ENCODE measurements around the gene PLGRKT. TPM values are rescaled to one million over a fixed set of nuclear protein-coding genes. Genes with fewer than 3 reads are reported as not detected.
A peak's percentile ranks its signal among the peaks of the same experiment; 100 is the strongest.
"Not testable (repeated sequence)": the region's sequence is repeated elsewhere in the genome, so short reads cannot be mapped to it uniquely, and the experiment has no call there.

Gene PLGRKT
- total and polyA plus RNA-seq, 2 experiments from 2014 or later: 15.4 to 37.1 TPM

- TF ChIP-seq CTCF (IDR thresholded peaks at IDR 0.05; ENCODE audit: low read depth, low read length): no peak
- no peaks in the 10 kb centered on the region for H3K4me1 ChIP-seq (ENCODE audit: low read depth)
Observed at GRCh38 chr9:5416953-5417352, 20.8 kb downstream of the PLGRKT start.

GRCh38 chr9:5408596-5408995, 29.1 kb downstream of the PLGRKT start:
- no peaks in the 10 kb centered on the region for H3K27me3 ChIP-seq
- H3K9me3 ChIP-seq (ENCODE audit: low read depth): no peaks in the 10 kb centered on the region
- no peak for TF ChIP-seq CTCF (IDR thresholded peaks at IDR 0.05; ENCODE audit: low read depth, low read length)
- no peak for DNase-seq (ENCODE audit: low read depth in 1 of 2, low spot score in 1 of 2)
- no peak overlapping the region for H3K4me3 ChIP-seq
- no peak overlapping the region for H3K27ac ChIP-seq
- no peaks in the 10 kb centered on the region for H3K4me1 ChIP-seq (ENCODE audit: low read depth)
- H3K36me3 ChIP-seq: no peaks in the 10 kb centered on the region

More at GRCh38 chr9:5416953-5417352, 20.8 kb downstream of the PLGRKT start:
- DNase-seq (ENCODE audit: low read depth in 1 of 2, low spot score in 1 of 2): no peak
- H3K36me3 ChIP-seq: no peaks in the 10 kb centered on the region
- H3K27me3 ChIP-seq: no peaks in the 10 kb centered on the region
- no peaks in the 10 kb centered on the region for H3K9me3 ChIP-seq (ENCODE audit: low read depth)
- H3K4me3 ChIP-seq: no peak overlapping the region
- no peak overlapping the region for H3K27ac ChIP-seq

DNA sequence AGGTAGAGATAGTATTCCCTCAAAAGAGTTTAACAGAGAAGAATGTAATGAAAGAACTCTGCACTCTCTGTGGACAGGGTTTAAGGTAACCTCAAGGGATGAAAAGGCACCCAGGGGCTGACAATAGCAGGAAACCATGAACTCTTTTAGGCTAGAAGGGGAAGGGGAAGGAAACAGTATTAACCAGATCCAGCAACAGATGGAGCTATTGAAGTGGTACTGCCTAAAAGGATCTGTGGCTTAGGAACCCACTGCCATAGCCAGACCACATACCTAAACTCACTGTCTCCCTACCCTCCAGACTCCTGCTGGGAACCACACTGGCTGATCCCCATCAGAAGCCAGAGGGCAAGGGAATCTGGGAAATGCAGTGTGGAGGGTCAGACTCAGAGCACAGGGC, 35.5 kb downstream of the PLGRKT start:
- TF ChIP-seq CTCF (IDR thresholded peaks at IDR 0.05; ENCODE audit: low read depth, low read length): no peak
- H3K36me3 ChIP-seq: no peaks in the 10 kb centered on the region
- no peak overlapping the region for H3K4me3 ChIP-seq
- H3K9me3 ChIP-seq (ENCODE audit: low read depth): no peaks in the 10 kb centered on the region
- no peak for DNase-seq (ENCODE audit: low read depth in 1 of 2, low spot score in 1 of 2)
- no peak overlapping the region for H3K27ac ChIP-seq
- no peaks in the 10 kb centered on the region for H3K27me3 ChIP-seq
- H3K4me1 ChIP-seq (ENCODE audit: low read depth): no peaks in the 10 kb centered on the region

GRCh38 chr9:5397547-5397946, 40.2 kb downstream of the PLGRKT start:
- H3K27ac ChIP-seq; H3K9me3 ChIP-seq (ENCODE audit: low read depth); H3K36me3 ChIP-seq; H3K4me1 ChIP-seq (ENCODE audit: low read depth); H3K4me3 ChIP-seq; H3K27me3 ChIP-seq: not testable (repeated sequence)
- peak in 1 of 2 donors; percentile 6 for DNase-seq (ENCODE audit: low read depth in 1 of 2, low spot score in 1 of 2)

GRCh38 chr9:5395428-5395827, 42.3 kb downstream of the PLGRKT start:
- no peaks in the 10 kb centered on the region for H3K4me1 ChIP-seq (ENCODE audit: low read depth)
- H3K9me3 ChIP-seq (ENCODE audit: low read depth): no peaks in the 10 kb centered on the region
- no peaks in the 10 kb centered on the region for H3K27me3 ChIP-seq
- H3K4me3 ChIP-seq: no peak overlapping the region
- no peak overlapping the region for H3K27ac ChIP-seq
- TF ChIP-seq CTCF (IDR thresholded peaks at IDR 0.05; ENCODE audit: low read depth, low read length): no peak
- no peaks in the 10 kb centered on the region for H3K36me3 ChIP-seq
- no peak for DNase-seq (ENCODE audit: low read depth in 1 of 2, low spot score in 1 of 2)

- not testable (repeated sequence) for H3K4me3 ChIP-seq; H3K9me3 ChIP-seq (ENCODE audit: low read depth); H3K27me3 ChIP-seq; H3K4me1 ChIP-seq (ENCODE audit: low read depth); H3K36me3 ChIP-seq; H3K27ac ChIP-seq; DNase-seq (ENCODE audit: low read depth in 1 of 2, low spot score in 1 of 2)
Observed at GRCh38 chr9:5393976-5394375, 43.7 kb downstream of the PLGRKT start.

GRCh38 chr9:5393497-5393896, 44.2 kb downstream of the PLGRKT start:
- no peaks in the 10 kb centered on the region for H3K9me3 ChIP-seq (ENCODE audit: low read depth)
- no peaks in the 10 kb centered on the region for H3K27me3 ChIP-seq
- no peak for TF ChIP-seq CTCF (IDR thresholded peaks at IDR 0.05; ENCODE audit: low read depth, low read length)
- H3K27ac ChIP-seq: no peak overlapping the region
- H3K4me3 ChIP-seq: no peak overlapping the region
- no peaks in the 10 kb centered on the region for H3K36me3 ChIP-seq
- no peak for DNase-seq (ENCODE audit: low read depth in 1 of 2, low spot score in 1 of 2)
- H3K4me1 ChIP-seq (ENCODE audit: low read depth): no peaks in the 10 kb centered on the region
